Measurements from ENCODE around the gene PRH2. TPM values are rescaled to one million over a fixed set of nuclear protein-coding genes. Genes with fewer than 3 reads are reported as not detected.

The PRH2 gene
- total and polyA plus RNA-seq, 2 experiments from 2014 or later = not detected

GRCh38 chr12:10940389-10940788 is 11.4 kb downstream of the PRH2 start:
- Histone ChIP-seq H3K36me3 (replicated peaks; ENCODE audit: insufficient read depth, low read depth) (no peaks in the 10 kb centered on the region), H3K9me3 (ENCODE audit: low read depth) (no peaks in the 10 kb centered on the region), H3K79me2 (no peaks in the 10 kb centered on the region), H3K9me2 (replicated peaks; ENCODE audit: insufficient read depth) (no peaks in the 10 kb centered on the region), H3K4me2 (no peak overlapping the region), H2AFZ (no peak overlapping the region), H3K27ac (no peak overlapping the region), H3K27me3 (no peaks in the 10 kb centered on the region), H3K4me1 (ENCODE audit: insufficient read depth) (no peaks in the 10 kb centered on the region), H4K20me1 (ENCODE audit: insufficient read depth, poor library complexity, severe bottlenecking) (no peaks in the 10 kb centered on the region), H3K4me3 (no peak overlapping the region)
- 93% methylated on average over 2 of the region's 2 CpGs for WGBS (ENCODE audit: low lambda C conversion rate, missing lambda C conversion rate)
- no peak for TF ChIP-seq EZH2phosphoT487 (IDR thresholded peaks at IDR 0.05; ENCODE audit: low read depth, severe bottlenecking, unreplicated experiment)
- no peak for TF ChIP-seq EZH2 (IDR thresholded peaks at IDR 0.05; ENCODE audit: borderline replicate concordance)
- no peak for TF ChIP-seq CTCF (IDR thresholded peaks at IDR 0.05; ENCODE audit: poor library complexity)
- no peak for DNase-seq (ENCODE audit: low spot score)

GRCh38 chr12:10941369-10941768 is 12.3 kb downstream of the PRH2 start:
- DNase-seq (ENCODE audit: low spot score) = no peak
- Histone ChIP-seq H4K20me1 (ENCODE audit: insufficient read depth, poor library complexity, severe bottlenecking) (no peaks in the 10 kb centered on the region), H3K4me2 (no peak overlapping the region), H3K27ac (no peak overlapping the region), H3K9me2 (replicated peaks; ENCODE audit: insufficient read depth) (no peaks in the 10 kb centered on the region), H3K27me3 (no peaks in the 10 kb centered on the region), H3K9me3 (ENCODE audit: low read depth) (no peaks in the 10 kb centered on the region), H2AFZ (no peak overlapping the region), H3K79me2 (no peaks in the 10 kb centered on the region), H3K4me3 (no peak overlapping the region), H3K4me1 (ENCODE audit: insufficient read depth) (no peaks in the 10 kb centered on the region), H3K36me3 (replicated peaks; ENCODE audit: insufficient read depth, low read depth) (no peaks in the 10 kb centered on the region)
- TF ChIP-seq EZH2 (IDR thresholded peaks at IDR 0.05; ENCODE audit: borderline replicate concordance) (no peak), EZH2phosphoT487 (IDR thresholded peaks at IDR 0.05; ENCODE audit: low read depth, severe bottlenecking, unreplicated experiment) (no peak), CTCF (IDR thresholded peaks at IDR 0.05; ENCODE audit: poor library complexity) (no peak)

GRCh38 chr12:10941916-10942607 is 13.0 kb downstream of the PRH2 start:
- Histone ChIP-seq H3K79me2 (no peaks in the 10 kb centered on the region), H3K27ac (peak overlapping the region; percentile 25), H3K4me2 (no peak overlapping the region), H3K4me3 (no peak overlapping the region), H3K27me3 (no peaks in the 10 kb centered on the region), H3K36me3 (replicated peaks; ENCODE audit: insufficient read depth, low read depth) (no peaks in the 10 kb centered on the region), H3K9me2 (replicated peaks; ENCODE audit: insufficient read depth) (no peaks in the 10 kb centered on the region), H2AFZ (no peak overlapping the region), H4K20me1 (ENCODE audit: insufficient read depth, poor library complexity, severe bottlenecking) (no peaks in the 10 kb centered on the region), H3K4me1 (ENCODE audit: insufficient read depth) (no peaks in the 10 kb centered on the region), H3K9me3 (ENCODE audit: low read depth) (peaks cover 7% of the 10 kb centered on the region)
- 52% methylated on average over 4 of the region's 4 CpGs for WGBS (ENCODE audit: low lambda C conversion rate, missing lambda C conversion rate)
- DNase-seq (ENCODE audit: low spot score) = peak; percentile 53
- TF ChIP-seq CTCF (IDR thresholded peaks at IDR 0.05; ENCODE audit: poor library complexity) (no peak), EZH2phosphoT487 (IDR thresholded peaks at IDR 0.05; ENCODE audit: low read depth, severe bottlenecking, unreplicated experiment) (no peak), EZH2 (IDR thresholded peaks at IDR 0.05; ENCODE audit: borderline replicate concordance) (no peak)
